ENCODE data around the gene MARVELD2. TPM values are rescaled to one million over a fixed set of nuclear protein-coding genes. Genes with fewer than 3 reads are reported as not detected.

The MARVELD2 gene
- total RNA-seq, 4 donors from 2014 or later, result 16.7 to 24.4 (median 18.8) TPM

GRCh38 chr5:69491838-69492390, 77.0 kb downstream of the MARVELD2 start:
- TF ChIP-seq CTCF (IDR thresholded peaks at IDR 0.05) (no peak), POLR2A (IDR thresholded peaks at IDR 0.05) (no peak)
- no peak for DNase-seq (ENCODE audit: low spot score in 2 of 2)
- WGBS, 2 donors, result 13 to 16% methylated on average over 12 to 17 of the region's 17 CpGs
- intact Hi-C loops (cut with DNase I; ENCODE audit: low total_unique reads), result no loop called here
- H3K4me3 ChIP-seq (ENCODE audit: low read depth, poor library complexity, severe bottlenecking), result peak overlapping the region; percentile 39

- peak; percentile 17 to 85 for DNase-seq (ENCODE audit: low spot score in 2 of 2)
- 1 to 3% methylated on average over 37 to 39 of the region's 56 CpGs for WGBS, 2 donors
- peak within 1 kb of the TSS; percentile 39 for H3K4me3 ChIP-seq (ENCODE audit: low read depth, poor library complexity, severe bottlenecking)
- intact Hi-C loops (cut with DNase I; ENCODE audit: low total_unique reads), result no loop called here
- no peak for TF ChIP-seq POLR2A (IDR thresholded peaks at IDR 0.05)
- no peak for TF ChIP-seq CTCF (IDR thresholded peaks at IDR 0.05)
These were observed 77.5 kb downstream of the MARVELD2 start, which contains the start of gene OCLN for GRCh38 chr5:69492391-69492922. Gene OCLN (plus strand): TSS chr5:69492790. CDS start chr5:69504245, 11,455 bp downstream.

GRCh38 chr5:69492923-69493395, 78.0 kb downstream of the MARVELD2 start:
- 0% methylated on average over 31 to 36 of the region's 42 CpGs for WGBS, 2 donors
- DNase-seq (ENCODE audit: low spot score in 2 of 2), result no peak
- peak overlapping the region; percentile 39 for H3K4me3 ChIP-seq (ENCODE audit: low read depth, poor library complexity, severe bottlenecking)
- no peak for TF ChIP-seq POLR2A (IDR thresholded peaks at IDR 0.05)
- TF ChIP-seq CTCF (IDR thresholded peaks at IDR 0.05), result no peak
- intact Hi-C loops (cut with DNase I; ENCODE audit: low total_unique reads), result no loop called here

GRCh38 chr5:69493396-69494133, 78.6 kb downstream of the MARVELD2 start:
- intact Hi-C loops (cut with DNase I; ENCODE audit: low total_unique reads), result no loop called here
- no peak for DNase-seq (ENCODE audit: low spot score in 2 of 2)
- TF ChIP-seq CTCF (IDR thresholded peaks at IDR 0.05) (no peak), POLR2A (IDR thresholded peaks at IDR 0.05) (no peak)
- WGBS, 2 donors, result 3 to 4% methylated on average over 15 to 34 of the region's 62 CpGs
- peak overlapping the region; percentile 39 for H3K4me3 ChIP-seq (ENCODE audit: low read depth, poor library complexity, severe bottlenecking)

Other genes starting within 250 kb of the MARVELD2 start
- gene CCNB1, start 248.0 kb upstream of the MARVELD2 start, total RNA-seq, result 10 to 100 TPM in 2 of 4 donors, 1 to 10 TPM in 2; 5.7 to 10.6 (median 8.5) TPM
- gene CENPH, start 225.5 kb upstream of the MARVELD2 start, total RNA-seq, result 10 to 100 TPM in 1 of 4 donors, 1 to 10 TPM in 3; 5.4 to 10.5 (median 6.0) TPM
- 10 to 100 TPM; 29.4 to 67.6 (median 35.7) TPM for gene CDK7, start 180.2 kb upstream of the MARVELD2 start, total RNA-seq
- gene CCDC125, start 82.3 kb upstream of the MARVELD2 start, total RNA-seq, result 1 to 10 TPM; 4.1 to 6.0 (median 5.5) TPM
- 10 to 100 TPM; 10.5 to 19.1 (median 15.0) TPM for gene AK6, start 45.6 kb upstream of the MARVELD2 start, total RNA-seq
- gene TAF9, start 45.6 kb upstream of the MARVELD2 start, total RNA-seq, result 10 to 100 TPM; 26.8 to 48.1 (median 31.2) TPM
- gene RAD17, start 45.3 kb upstream of the MARVELD2 start, total RNA-seq, result 10 to 100 TPM in 3 of 4 donors, 1 to 10 TPM in 1; 9.0 to 21.2 (median 12.9) TPM
- 100 to 1,000 TPM in 1 of 4 donors, 10 to 100 TPM in 3; 71.0 to 102 (median 89.6) TPM for gene OCLN, start 77.7 kb downstream of the MARVELD2 start, total RNA-seq
- 10 to 100 TPM in 3 of 4 donors, 1 to 10 TPM in 1; 4.3 to 14.5 (median 13.3) TPM for gene GTF2H2C, start 145.1 kb downstream of the MARVELD2 start, total RNA-seq

Data from lower leg skin (tissue), 4 donors.